PC-3 (cell line): ENCODE results near the gene FAT4. TPM values are rescaled to one million over a fixed set of nuclear protein-coding genes. Genes with fewer than 3 reads are reported as not detected.

Source experiments
- ATAC-seq: fragments of 200-7000 bp; cut with Tn5 transposase; 2 replicates; pipeline ENCODE4 v1.9.1; 2020; ENCODE audit warnings: mild to moderate bottlenecking, moderate library complexity
- BruUV-seq: library from RNA; stranded (reverse); fragments of 400-500 nt; replicated peaks from 2 replicates; lab custom pipeline; 2021; lab: Mats Ljungman, UMichigan
- CTCF ChIA-PET: fragments of 300-600 bp; sonication (Branson Sonifier 250); formaldehyde crosslinking; loops from one replicate; lab custom pipeline; 2022; ENCODE audit warnings: antibody characterized with exemption; lab: Charles Lee
- POLR2A ChIA-PET: fragments of 300-600 bp; sonication (Branson Sonifier 250); formaldehyde crosslinking; loops from one replicate; lab custom pipeline; 2022; ENCODE audit warnings: antibody characterized with exemption; ENCODE audit not compliant: unreplicated experiment; lab: Charles Lee
- DNase-seq: peaks from one replicate; pipeline ENCODE4 v3.0.0-alpha.2; 2015
- H2AFZ ChIP-seq: fragments of 300-600 bp; sonication (generic); 2 replicates; pipeline ENCODE4 v1.6.0; 2016; ENCODE audit warnings: antibody characterized with exemption, low read length
- H3F3A ChIP-seq: fragments of 300-600 bp; sonication (generic); one replicate; pipeline ENCODE4 v1.6.0; 2017; ENCODE audit warnings: antibody characterized with exemption, low read length, control low read depth, mild to moderate bottlenecking; ENCODE audit not compliant: unreplicated experiment
- H3K27ac ChIP-seq: fragments of 300-600 bp; sonication (generic); 2 replicates; pipeline ENCODE4 v1.5.1; 2016; ENCODE audit warnings: mild to moderate bottlenecking, low read length
- H3K27me3 ChIP-seq: fragments of 300-600 bp; sonication (generic); 2 replicates; pipeline ENCODE4 v1.6.1; 2016; ENCODE audit warnings: low read length, mixed read lengths
- H3K36me3 ChIP-seq: fragments of 300-600 bp; sonication (generic); 2 replicates; pipeline ENCODE4 v1.6.1; 2016; ENCODE audit warnings: low read depth, mixed run types, low read length, mixed read lengths
- H3K4me1 ChIP-seq: fragments of 300-600 bp; sonication (generic); 2 replicates; pipeline ENCODE4 v1.5.1; 2016; ENCODE audit warnings: low read length; ENCODE audit not compliant: insufficient read depth
- H3K4me2 ChIP-seq: fragments of 300-600 bp; sonication (generic); 2 replicates; pipeline ENCODE4 v1.6.0; 2016; ENCODE audit warnings: low read length
- H3K4me3 ChIP-seq: fragments of 300-600 bp; sonication (generic); 2 replicates; pipeline ENCODE4 v1.5.1; 2016; ENCODE audit warnings: mild to moderate bottlenecking, low read length, mixed read lengths
- H3K79me2 ChIP-seq: fragments of 300-600 bp; sonication (generic); 2 replicates; pipeline ENCODE4 v1.6.1; 2017; ENCODE audit warnings: low read length, mixed read lengths
- H3K9ac ChIP-seq: fragments of 300-600 bp; sonication (generic); 2 replicates; pipeline ENCODE4 v1.6.0; 2016; ENCODE audit warnings: mild to moderate bottlenecking, low read length
- H3K9me2 ChIP-seq: fragments of 300-600 bp; sonication (generic); replicated peaks from 2 replicates; pipeline ENCODE4 v1.6.1; 2016; ENCODE audit warnings: mixed run types, low read length, mixed read lengths
- H3K9me3 ChIP-seq: fragments of 300-600 bp; sonication (generic); 2 replicates; pipeline ENCODE4 v1.6.1; 2016; ENCODE audit warnings: low read length, mixed read lengths
- H4K20me1 ChIP-seq: fragments of 300-600 bp; sonication (generic); 2 replicates; pipeline ENCODE4 v1.6.1; 2016; ENCODE audit warnings: low read length, mixed read lengths
- CTCF ChIP-seq: fragments of 300-600 bp; sonication (generic); conservative IDR thresholded peaks from 2 replicates; pipeline ENCODE4 v1.5.1; 2017; ENCODE audit warnings: antibody characterized with exemption, low read depth, mild to moderate bottlenecking, low read length
- EZH2 ChIP-seq: fragments of 300-600 bp; sonication (generic); IDR thresholded peaks from one replicate; pipeline ENCODE4 v1.6.1; 2017; ENCODE audit warnings: antibody characterized with exemption, mild to moderate bottlenecking, low read length; ENCODE audit not compliant: unreplicated experiment
- EZH2phosphoT487 ChIP-seq: fragments of 300-600 bp; sonication (generic); IDR thresholded peaks from 2 replicates; pipeline ENCODE4 v1.6.1; 2018; ENCODE audit warnings: mild to moderate bottlenecking, antibody characterized with exemption, low read length, borderline replicate concordance
- intact Hi-C: fragments of 100-400 bp; cut with micrococcal nuclease; formaldehyde crosslinking; loops from 2 replicates; pipeline ENCODE4 v1.9.0; 2023
- total RNA-seq: library from RNA; depleted of rRNA; stranded (reverse); fragments of >200 nt; gene quantifications from 2 replicates; pipeline ENCODE4 v1.2.3, GENCODE V29; 2014

The FAT4 gene
- total RNA-seq, 1 experiment from 2014 or later = 0.95 TPM

DNA sequence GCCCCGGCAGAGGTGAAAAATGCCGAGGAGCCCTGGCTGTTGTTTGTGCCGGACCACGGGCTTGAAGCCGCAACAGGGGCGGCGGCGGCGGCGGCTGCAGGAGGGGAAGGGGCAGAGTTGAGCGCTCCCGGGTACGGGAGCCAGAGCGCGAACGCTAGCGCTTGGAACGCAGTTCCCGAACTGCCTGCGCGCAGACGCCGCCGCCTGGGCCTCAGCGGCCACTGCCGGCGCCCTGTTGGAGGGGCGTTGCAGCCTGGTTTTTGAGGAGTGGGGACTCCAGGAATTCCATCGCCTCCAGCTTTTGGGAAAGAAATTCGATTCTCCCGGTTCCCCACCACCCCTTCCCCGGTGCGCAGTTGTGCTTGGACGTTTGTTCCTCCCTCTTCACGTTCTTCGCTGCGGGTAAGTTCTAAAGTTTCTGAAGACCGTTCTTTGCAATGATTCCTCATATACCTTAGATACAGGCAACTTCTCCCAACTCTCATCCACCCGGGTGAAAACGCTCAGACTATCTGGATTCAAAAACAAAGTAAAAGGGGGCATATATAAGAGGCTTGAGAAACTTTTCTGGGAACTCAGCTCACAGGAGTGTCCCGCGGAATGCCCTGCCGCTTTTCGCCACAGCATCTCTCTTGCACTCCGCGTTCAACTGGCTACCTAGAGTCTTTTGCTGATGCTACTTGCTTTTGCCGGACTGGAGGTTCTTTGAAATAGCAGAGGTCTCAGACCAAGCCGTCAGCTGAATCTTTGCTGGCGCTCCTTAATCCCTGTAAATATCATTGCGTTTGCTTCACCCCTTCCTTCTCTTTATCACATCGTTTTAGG is 1.0 kb downstream of the FAT4 start:
- Histone ChIP-seq H3K9ac (peak overlapping the region; percentile 39), H3K27me3 (no peaks in the 10 kb centered on the region), H3K9me2 (no peaks in the 10 kb centered on the region), H4K20me1 (no peaks in the 10 kb centered on the region), H3K9me3 (no peaks in the 10 kb centered on the region), H3K4me3 (peak overlapping the region; percentile 93), H2AFZ (peak overlapping the region; percentile 96), H3K79me2 (no peaks in the 10 kb centered on the region), H3K27ac (no peak overlapping the region), H3K36me3 (no peaks in the 10 kb centered on the region), H3K4me2 (peak overlapping the region; percentile 95), H3F3A (no peaks in the 10 kb centered on the region), H3K4me1 (peaks cover 6% of the 10 kb centered on the region)
- no peak for TF ChIP-seq EZH2
- peak; percentile 22; the same call in 1 of the 2 replicates for TF ChIP-seq CTCF
- TF ChIP-seq EZH2phosphoT487 = no peak
- ChIA-PET CTCF (interaction anchor here (0.7 kb wide), 1 partner anchor 435 kb away, joined by 3 read pairs; no protein-coding TSS in a partner anchor), POLR2A (no interaction called here)
- BruUV-seq = no TSS peak
- DNase-seq (peak; percentile 47), ATAC-seq (peak; percentile 48)
- intact Hi-C loops = loop anchor here (10.0 kb wide), 2 partner anchors 309 to 1369 kb away; no protein-coding TSS in a partner anchor

- DNase-seq (peak; percentile 7), ATAC-seq (peak; percentile 11)
- Histone ChIP-seq H3K9ac (no peak overlapping the region), H2AFZ (peak overlapping the region; percentile 96), H3K36me3 (no peaks in the 10 kb centered on the region), H3K27me3 (no peaks in the 10 kb centered on the region), H4K20me1 (no peaks in the 10 kb centered on the region), H3K79me2 (no peaks in the 10 kb centered on the region), H3K27ac (no peak overlapping the region), H3K9me2 (no peaks in the 10 kb centered on the region), H3K4me1 (peaks cover 7% of the 10 kb centered on the region), H3K4me2 (peak overlapping the region; percentile 95), H3K4me3 (peak overlapping the region; percentile 93), H3K9me3 (no peaks in the 10 kb centered on the region), H3F3A (no peaks in the 10 kb centered on the region)
- TF ChIP-seq CTCF = no peak
- no peak for TF ChIP-seq EZH2phosphoT487
- no peak for TF ChIP-seq EZH2
- ChIA-PET POLR2A (no interaction called here), CTCF (no interaction called here)
- no TSS peak for BruUV-seq
- intact Hi-C loops = loop anchor here (10.0 kb wide), 2 partner anchors 308 to 1368 kb away; no protein-coding TSS in a partner anchor
Observed at GRCh38 chr4:125316401-125316790, 1.6 kb downstream of the FAT4 start.
